Adrenal gland (tissue), 5 donors: ENCODE measurements around the gene NELFB.

Source experiments
- POLR2A ChIP-seq, 2 donors: fragments of 450-650 bp; IDR thresholded peaks; one replicate each; pipeline ENCODE4 v1.6.1; 2017; ENCODE audit warnings: antibody characterized with exemption in 2 of 2, mild to moderate bottlenecking in 2 of 2, moderate library complexity in 1 of 2
- TF ChIP-seq, protein P1 (sequence below), 6 experiments: fragments of 450-650 bp in 4 of 6; fragments of 200-600 bp in 2 of 6; sonication (generic) in 1 of 6; IDR thresholded peaks; 1 replicate in 5 of 6; 2 replicates in 1 of 6; pipeline versions ENCODE4 v1.5.1 to v1.8.0; 2016 to 2021; ENCODE audit warnings: antibody characterized with exemption in 6 of 6, mild to moderate bottlenecking in 2 of 6, moderate library complexity in 1 of 6
- donor health status: DM: no; HTN: no; CAD: no.

DNA sequence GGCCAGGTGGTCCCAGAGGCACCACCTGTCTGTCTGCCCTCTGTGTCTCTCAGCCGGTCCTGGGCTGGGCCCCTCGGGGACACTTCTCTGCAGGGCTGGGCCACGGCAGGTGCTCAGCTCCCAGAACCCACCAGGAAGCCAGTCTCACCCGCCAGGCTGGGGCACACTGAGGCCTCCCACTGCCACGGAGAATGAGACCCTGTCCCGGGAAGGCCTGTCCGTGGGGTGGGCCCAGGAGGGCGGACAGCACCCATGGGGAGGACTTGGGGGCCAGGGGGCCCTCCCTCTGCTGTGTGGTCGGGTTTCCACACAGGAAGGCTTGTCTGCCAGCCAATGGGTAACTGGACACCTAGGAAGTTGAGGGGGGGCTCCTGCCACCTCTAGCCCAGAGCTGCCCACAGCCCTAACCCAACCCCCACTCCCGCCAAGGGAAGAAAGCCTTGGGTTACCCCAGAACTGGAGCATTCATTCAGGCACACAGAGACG is 18.1 kb upstream of the NELFB start:
- TF ChIP-seq, protein P1, sequence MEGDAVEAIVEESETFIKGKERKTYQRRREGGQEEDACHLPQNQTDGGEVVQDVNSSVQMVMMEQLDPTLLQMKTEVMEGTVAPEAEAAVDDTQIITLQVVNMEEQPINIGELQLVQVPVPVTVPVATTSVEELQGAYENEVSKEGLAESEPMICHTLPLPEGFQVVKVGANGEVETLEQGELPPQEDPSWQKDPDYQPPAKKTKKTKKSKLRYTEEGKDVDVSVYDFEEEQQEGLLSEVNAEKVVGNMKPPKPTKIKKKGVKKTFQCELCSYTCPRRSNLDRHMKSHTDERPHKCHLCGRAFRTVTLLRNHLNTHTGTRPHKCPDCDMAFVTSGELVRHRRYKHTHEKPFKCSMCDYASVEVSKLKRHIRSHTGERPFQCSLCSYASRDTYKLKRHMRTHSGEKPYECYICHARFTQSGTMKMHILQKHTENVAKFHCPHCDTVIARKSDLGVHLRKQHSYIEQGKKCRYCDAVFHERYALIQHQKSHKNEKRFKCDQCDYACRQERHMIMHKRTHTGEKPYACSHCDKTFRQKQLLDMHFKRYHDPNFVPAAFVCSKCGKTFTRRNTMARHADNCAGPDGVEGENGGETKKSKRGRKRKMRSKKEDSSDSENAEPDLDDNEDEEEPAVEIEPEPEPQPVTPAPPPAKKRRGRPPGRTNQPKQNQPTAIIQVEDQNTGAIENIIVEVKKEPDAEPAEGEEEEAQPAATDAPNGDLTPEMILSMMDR (IDR thresholded peaks at IDR 0.05): no peak
- no peak for TF ChIP-seq POLR2A (IDR thresholded peaks at IDR 0.05)
